ENCODE measurements around the gene WDR33.

DNA sequence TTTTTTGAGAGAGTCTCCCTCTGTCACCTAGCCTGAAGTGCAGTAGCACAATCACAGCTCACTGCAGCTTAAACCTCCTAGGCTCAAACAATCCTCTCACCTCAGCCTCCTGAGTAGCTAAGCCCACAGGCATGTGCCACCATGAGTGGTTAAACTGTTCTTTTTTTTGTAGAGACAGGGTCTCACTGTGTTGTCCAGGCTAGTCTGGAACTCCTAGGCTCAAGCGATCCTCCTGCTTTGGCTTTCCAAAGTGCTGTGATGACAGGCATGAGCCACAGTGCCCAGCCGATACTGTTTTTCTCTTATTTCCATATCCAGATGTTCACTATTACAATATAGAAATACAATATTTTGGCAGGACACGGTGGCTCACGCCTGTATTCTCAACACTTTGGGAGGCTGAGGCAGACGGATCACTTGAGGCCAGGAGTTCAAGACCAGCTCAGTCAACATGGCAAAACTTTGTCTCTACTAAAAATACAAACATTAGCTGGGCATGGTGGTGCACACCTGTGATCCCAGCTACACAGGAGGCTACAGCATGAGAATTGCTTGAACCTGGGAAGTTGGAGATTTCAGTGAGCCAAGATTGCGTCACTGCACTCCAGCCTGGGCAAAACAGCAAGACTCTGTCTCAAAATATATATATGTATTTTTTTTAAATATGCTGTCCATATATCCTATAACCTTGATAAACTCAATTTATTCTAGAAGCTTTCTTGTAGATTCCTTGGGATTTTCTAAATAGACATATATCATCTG is 24.7 kb downstream of the WDR33 start:
- TF ChIP-seq, protein P1, sequence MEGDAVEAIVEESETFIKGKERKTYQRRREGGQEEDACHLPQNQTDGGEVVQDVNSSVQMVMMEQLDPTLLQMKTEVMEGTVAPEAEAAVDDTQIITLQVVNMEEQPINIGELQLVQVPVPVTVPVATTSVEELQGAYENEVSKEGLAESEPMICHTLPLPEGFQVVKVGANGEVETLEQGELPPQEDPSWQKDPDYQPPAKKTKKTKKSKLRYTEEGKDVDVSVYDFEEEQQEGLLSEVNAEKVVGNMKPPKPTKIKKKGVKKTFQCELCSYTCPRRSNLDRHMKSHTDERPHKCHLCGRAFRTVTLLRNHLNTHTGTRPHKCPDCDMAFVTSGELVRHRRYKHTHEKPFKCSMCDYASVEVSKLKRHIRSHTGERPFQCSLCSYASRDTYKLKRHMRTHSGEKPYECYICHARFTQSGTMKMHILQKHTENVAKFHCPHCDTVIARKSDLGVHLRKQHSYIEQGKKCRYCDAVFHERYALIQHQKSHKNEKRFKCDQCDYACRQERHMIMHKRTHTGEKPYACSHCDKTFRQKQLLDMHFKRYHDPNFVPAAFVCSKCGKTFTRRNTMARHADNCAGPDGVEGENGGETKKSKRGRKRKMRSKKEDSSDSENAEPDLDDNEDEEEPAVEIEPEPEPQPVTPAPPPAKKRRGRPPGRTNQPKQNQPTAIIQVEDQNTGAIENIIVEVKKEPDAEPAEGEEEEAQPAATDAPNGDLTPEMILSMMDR (conservative IDR thresholded peaks at IDR 0.05): no peak
- no peak for TF ChIP-seq ZFX (IDR thresholded peaks at IDR 0.05)
